GM20431 (cell line): ENCODE data around the gene TRAPPC4.
"Not testable (repeated sequence)": the region's sequence is repeated elsewhere in the genome, so short reads cannot be mapped to it uniquely, and the experiment has no call there.

Experiments
- in situ Hi-C: fragments of 300-500 bp; cut with MseI, MboI; formaldehyde crosslinking; loops from one replicate; pipeline ENCODE4 v1.15.0; 2020; ENCODE audit warnings: low sequenced_read_pairs; ENCODE audit not compliant: unreplicated experiment

The TRAPPC4 gene

DNA sequence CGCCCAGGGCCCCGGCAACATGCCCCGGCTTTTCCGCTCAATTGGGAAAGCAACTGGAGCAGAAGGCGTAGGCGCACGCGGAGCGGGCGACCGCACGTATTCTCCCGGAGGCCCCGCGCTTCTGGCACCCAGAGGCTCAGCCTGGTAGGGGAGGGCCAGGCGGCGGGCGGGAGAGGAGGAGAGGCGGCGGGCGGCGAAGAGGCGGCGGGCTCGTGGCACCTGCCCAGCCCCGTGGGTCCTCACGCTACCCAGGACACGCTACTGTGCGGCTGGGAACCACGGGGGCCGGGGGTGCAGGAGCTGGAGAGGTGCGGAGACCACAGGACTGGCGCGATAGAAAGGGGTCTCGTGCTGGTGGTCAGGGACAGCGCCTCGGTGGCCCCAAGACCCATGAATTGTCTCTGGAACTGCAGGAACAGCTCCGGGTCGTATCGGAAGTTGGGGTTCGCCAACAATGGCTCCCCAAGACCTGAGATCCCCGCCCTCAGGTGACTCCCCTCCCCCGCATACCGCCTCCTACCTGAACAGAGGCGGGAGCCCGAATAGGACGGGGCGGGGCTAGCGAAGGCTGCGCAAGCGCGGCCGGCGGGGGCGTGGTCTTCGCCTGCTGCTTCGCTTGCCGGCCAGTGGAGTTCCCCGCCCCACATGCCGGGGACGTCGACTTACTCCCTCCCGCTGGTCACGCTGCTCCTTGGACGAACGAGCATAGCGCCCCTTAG lies 11.9 kb downstream of the TRAPPC4 start, which contains the start of gene SLC37A4:
SLC37A4 (minus strand) TSS at position 549 of the 719 bp plus-strand sequence.
- in situ Hi-C loops = no loop called here

GRCh38 chr11:119031912-119032280 lies 13.3 kb downstream of the TRAPPC4 start:
- in situ Hi-C loops = no loop called here

- in situ Hi-C loops = not testable (repeated sequence)
Observed at GRCh38 chr11:119033421-119033820, 14.9 kb downstream of the TRAPPC4 start.

- in situ Hi-C loops = no loop called here
Observed at GRCh38 chr11:119034813-119035212, 16.2 kb downstream of the TRAPPC4 start.

DNA sequence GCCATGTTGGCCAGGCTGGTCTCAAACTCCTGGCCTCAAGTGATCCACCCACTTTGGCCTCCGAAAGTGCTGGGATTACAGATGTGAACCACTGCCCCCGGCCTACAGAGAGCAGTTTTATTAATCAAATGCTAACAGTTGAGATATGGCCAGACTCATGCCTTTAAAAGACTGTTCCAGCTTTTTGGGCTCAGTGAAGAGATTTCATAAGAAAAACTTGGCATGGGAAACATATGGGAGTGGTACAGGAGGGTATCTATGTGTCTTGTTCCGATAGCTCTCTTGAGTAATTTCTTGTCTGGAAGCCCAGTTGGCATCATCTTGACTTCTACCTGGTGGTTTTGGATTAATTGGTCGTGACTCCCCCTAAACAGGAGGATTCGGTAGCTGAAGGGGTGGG lies 20.3 kb downstream of the TRAPPC4 start:
- in situ Hi-C loops = no loop called here

- in situ Hi-C loops = not testable (repeated sequence)
Observed at GRCh38 chr11:119039471-119039870, 20.9 kb downstream of the TRAPPC4 start.

GRCh38 chr11:119041821-119042514 lies 23.4 kb downstream of the TRAPPC4 start:
- in situ Hi-C loops = no loop called here

- in situ Hi-C loops = no loop called here
Observed at GRCh38 chr11:119042927-119043326, 24.4 kb downstream of the TRAPPC4 start.

DNA sequence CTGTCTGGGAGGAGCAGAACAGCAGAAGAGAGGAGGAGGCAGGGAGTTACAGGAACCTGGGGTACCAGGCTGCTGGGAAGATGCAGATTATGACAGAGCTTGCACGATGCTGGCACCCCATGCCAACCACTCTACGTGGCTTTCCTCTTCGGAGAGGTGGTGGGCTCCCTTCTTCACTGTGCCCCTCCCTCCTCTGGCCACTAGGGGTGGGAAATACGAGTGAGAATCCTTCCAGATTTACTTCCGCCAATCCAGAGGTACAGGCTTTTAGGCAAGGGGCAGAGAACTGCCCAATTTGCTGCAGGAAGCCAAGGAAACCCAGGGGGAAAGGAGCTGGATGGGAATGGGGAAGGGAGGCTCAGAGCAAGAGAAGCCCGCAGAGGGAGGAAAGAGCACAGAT lies 26.1 kb downstream of the TRAPPC4 start:
- in situ Hi-C loops = no loop called here

- in situ Hi-C loops = no loop called here
Observed at GRCh38 chr11:119046489-119046888, 27.9 kb downstream of the TRAPPC4 start.

- in situ Hi-C loops = no loop called here
Observed at GRCh38 chr11:119047205-119047604, 28.6 kb downstream of the TRAPPC4 start.

DNA sequence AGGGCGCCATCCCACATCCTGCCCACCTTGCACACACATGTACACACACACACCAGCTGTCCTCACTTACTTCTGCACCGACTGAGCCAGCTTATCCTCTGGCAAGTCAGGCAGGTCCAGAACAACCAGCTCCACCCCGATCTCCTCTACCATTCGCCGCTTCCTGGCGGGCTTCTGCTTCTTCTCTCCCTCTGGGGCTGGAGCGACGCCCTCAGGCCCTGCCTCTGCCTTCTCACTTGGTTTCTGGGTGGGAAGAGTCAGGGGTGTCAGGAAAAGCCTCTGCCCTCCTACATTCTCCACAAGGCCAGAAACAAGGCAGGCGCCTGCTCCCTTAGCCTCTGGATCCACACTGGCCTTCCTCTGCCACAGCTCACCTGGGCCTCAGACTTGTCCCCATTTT lies 30.1 kb downstream of the TRAPPC4 start:
- in situ Hi-C loops = no loop called here

DNA sequence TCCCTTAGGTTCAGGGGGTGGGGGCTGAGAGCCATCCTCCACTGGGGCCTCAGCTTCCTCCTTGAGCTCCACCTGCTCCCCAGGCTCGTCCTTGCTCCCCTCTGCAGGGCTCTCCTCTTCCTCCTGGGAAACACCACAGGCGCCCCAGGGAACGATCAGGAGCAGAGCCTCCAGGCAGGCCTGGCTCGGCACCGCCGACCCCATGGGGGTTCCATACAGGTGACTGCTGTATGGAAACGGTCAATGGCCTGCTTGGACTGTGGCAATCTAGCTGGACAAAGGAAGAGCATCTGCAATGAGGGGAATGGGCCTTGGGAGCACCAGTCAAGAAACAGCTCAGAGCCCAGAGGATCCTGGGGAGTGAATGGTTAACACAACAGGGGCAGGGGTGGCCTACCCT lies 30.5 kb downstream of the TRAPPC4 start:
- in situ Hi-C loops = no loop called here

DNA sequence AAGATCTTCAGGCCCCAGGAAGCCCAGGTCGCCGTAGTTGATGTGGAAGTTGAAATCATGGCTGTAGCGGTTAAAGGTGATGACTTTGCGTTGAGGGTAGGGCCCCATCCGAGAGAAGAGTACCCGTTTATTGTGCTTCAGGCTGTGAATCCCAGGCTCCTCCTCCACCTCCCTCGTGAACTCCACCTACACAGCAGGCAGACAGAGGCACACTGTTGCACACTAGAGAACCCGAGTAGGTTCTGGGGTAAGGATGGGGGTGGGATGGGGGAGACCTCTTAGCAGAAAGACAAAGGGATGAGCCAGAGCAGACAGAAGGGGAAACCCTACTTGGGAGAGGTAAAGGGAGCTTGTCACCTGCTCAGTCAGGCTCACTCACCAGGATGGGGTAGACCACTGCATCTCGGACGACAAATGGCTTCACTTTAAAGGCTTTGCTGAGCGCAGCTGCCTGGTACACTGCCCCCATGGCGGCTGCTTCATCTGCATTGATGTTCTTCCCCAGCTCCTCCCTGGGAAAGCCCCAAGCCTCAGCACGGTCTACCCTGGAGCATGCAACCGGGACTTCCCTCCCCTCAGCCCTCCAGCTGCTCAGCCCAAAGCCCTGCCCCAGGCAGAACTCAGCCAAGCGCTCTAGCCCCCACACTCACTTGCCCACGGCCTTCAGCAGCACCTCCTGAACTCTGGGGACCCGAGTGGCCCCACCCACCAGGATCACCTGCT lies 33.0 kb downstream of the TRAPPC4 start:
- in situ Hi-C loops = no loop called here

GRCh38 chr11:119052163-119052814 lies 33.7 kb downstream of the TRAPPC4 start:
- in situ Hi-C loops = no loop called here

DNA sequence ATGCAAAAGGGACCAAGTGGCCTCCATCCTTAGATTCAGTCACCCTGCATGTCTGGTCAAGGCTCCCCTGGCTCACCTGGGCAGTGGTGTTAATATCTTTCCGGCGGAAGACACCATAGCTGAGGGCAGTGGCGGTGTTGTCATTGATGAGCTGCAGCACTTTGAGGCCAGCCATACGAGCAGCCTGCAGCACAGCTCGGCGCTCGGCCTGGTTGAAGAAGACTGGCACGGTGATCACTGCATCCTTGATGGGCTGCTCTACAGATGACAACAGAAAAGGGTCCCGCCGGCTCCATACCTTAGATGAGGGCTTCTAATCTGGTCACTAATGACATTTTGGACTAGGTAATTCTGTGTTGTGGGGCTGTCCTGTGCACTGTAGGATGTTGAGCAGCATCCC lies 35.9 kb downstream of the TRAPPC4 start:
- in situ Hi-C loops = no loop called here

DNA sequence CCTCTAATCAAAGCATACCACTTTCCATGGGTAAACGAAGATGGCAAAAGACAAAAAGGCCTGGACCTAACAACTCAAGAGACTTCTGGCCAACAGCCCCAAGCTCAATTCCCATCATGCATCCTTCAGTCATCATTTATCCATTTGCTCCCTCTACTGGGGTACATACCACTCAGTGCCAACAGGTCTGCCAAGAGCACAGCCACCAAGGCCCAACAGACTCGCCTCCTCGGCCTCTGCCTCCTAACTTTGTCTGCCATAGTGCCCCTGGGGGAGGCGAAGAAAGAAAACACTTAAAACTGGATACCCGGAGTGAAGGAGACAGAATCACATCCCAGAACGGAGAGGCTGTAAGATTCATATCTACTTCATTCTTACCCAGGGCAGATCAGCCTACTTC lies 37.3 kb downstream of the TRAPPC4 start:
- in situ Hi-C loops = no loop called here

- in situ Hi-C loops = no loop called here
Observed at GRCh38 chr11:119056421-119056999, 37.9 kb downstream of the TRAPPC4 start.

- in situ Hi-C loops = no loop called here
Observed at GRCh38 chr11:119057000-119057769, 38.6 kb downstream of the TRAPPC4 start, which contains the start of gene HYOU1. Gene HYOU1 (minus strand): TSS chr11:119057205. CDS start chr11:119056160, 1,045 bp downstream.
